Fibroblast of mammary gland (primary cell): ENCODE data around the gene ELF1.

ENCODE experiments used
- DNase-seq: peaks from one replicate; pipeline ENCODE4 v3.0.0-alpha.2; 2010; ENCODE audit warnings: low read depth
- H3K4me3 ChIP-seq: 2 replicates; pipeline ENCODE4 v1.5.1; 2011; ENCODE audit warnings: low read depth, mild to moderate bottlenecking, low read length, moderate library complexity; ENCODE audit not compliant: control insufficient read depth
- TF ChIP-seq, protein P1 (sequence below): conservative IDR thresholded peaks from 2 replicates; pipeline ENCODE4 v1.5.1; 2011; ENCODE audit warnings: low read depth, low read length, inconsistent platforms; ENCODE audit not compliant: control insufficient read depth, insufficient read depth

ELF1 gene

DNA sequence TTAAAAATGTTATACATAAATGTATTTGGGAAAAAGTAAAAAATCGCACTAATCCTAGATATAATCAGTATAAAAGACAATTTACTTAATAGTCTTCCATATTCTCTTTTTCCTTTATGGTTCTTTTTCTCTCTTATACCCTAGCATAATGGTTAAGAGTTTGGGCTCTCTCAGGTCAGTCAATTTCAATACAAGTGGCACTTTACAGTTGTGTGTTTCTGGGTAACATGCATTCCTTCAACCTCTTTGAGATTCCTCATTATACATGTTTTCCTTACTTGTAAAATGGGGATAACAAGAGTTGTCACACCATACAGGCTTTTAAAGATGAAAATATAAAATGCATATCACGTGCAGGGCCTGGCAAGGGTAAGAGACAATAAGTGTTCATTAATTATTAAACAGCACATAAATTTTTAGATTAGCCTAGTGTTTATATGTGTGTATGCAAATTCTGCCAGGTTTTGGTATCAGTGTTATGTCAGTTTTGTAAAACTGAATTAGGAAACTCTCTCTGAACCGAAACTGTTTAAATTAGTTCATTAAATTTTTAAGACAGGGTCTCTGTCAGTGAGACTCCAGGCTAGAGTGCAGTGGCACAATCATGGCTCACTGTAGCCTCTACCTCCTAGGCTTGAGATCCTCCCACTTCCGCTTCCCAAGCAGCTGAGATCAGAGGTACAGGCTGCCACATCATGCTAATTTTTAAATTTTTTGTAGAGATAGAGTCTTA, 49.8 kb downstream of the ELF1 start:
- DNase-seq, result no peak

DNA sequence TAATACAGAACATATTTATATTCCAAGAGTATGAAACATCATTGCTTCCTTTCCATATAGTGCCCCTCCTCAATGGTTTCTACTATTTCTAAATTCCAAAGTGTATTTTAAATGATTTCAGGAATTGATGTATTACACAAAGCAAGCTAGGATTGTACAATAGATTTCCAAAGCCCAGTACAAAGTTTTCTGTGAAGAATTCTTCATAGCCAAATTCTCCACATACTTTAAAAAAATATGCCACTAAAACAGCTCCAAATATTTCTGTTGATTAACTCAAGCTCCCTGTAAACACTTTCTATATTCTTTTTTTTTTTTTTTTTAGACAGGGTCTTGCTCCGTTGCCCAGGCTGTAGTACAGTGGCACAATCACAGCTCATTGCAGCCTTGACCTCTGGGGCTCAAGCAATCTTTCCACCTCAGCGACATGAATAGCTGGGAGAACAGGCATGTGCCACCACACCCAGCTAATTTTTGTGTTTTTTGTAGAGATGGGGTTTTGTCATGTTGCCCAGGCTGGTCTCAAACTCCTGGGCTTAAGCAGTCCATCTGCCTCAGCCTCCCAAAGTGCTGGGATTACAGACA, 50.6 kb downstream of the ELF1 start:
- TF ChIP-seq, protein P1, sequence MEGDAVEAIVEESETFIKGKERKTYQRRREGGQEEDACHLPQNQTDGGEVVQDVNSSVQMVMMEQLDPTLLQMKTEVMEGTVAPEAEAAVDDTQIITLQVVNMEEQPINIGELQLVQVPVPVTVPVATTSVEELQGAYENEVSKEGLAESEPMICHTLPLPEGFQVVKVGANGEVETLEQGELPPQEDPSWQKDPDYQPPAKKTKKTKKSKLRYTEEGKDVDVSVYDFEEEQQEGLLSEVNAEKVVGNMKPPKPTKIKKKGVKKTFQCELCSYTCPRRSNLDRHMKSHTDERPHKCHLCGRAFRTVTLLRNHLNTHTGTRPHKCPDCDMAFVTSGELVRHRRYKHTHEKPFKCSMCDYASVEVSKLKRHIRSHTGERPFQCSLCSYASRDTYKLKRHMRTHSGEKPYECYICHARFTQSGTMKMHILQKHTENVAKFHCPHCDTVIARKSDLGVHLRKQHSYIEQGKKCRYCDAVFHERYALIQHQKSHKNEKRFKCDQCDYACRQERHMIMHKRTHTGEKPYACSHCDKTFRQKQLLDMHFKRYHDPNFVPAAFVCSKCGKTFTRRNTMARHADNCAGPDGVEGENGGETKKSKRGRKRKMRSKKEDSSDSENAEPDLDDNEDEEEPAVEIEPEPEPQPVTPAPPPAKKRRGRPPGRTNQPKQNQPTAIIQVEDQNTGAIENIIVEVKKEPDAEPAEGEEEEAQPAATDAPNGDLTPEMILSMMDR, result no peak
- H3K4me3 ChIP-seq, result no peak overlapping the region
- no peak for DNase-seq

More for the DNA sequence above, 49.8 kb downstream of the ELF1 start:
- H3K4me3 ChIP-seq, result no peak overlapping the region
- TF ChIP-seq, protein P1, result no peak

DNA sequence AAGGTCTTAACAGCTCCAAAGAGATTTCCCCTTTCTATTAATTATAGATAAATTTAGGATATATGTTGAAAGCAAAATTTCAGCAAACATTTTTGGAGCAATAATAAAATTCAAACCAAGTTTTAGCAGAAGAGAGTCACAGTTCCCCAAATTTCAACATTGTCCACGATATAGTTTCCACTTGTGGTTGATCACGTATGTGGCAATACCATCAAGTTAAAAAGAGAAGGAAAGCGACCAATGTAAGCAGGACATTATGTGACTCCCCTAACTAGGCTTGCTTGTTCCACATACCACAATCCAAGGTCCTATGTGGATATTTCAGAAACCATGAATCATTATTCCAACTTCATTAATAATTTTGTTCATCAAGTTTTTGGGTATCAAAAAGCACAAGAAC, 52.8 kb downstream of the ELF1 start:
- DNase-seq, result no peak
- TF ChIP-seq, protein P1, result no peak
- H3K4me3 ChIP-seq, result no peak overlapping the region

DNA sequence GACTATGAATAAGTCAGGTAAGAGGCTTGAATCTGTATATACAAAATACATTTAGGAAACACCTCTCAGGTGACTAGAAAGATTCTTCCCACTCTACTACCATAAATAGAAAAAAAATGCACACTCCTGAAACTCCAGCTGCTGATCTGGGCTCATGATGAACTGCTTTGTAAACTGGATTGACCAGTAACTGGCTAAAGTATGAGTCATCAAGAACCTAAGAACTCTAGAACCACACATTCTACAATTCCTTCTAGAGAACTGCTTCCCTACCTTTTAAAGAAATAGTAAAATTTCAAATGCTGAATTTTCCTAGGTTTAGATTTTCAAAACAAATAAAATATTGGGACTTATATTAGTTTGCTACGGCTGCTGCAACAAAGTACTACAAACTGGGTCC, 55.2 kb downstream of the ELF1 start:
- H3K4me3 ChIP-seq, result no peak overlapping the region
- TF ChIP-seq, protein P1, result no peak
- DNase-seq, result peak; percentile 63

DNA sequence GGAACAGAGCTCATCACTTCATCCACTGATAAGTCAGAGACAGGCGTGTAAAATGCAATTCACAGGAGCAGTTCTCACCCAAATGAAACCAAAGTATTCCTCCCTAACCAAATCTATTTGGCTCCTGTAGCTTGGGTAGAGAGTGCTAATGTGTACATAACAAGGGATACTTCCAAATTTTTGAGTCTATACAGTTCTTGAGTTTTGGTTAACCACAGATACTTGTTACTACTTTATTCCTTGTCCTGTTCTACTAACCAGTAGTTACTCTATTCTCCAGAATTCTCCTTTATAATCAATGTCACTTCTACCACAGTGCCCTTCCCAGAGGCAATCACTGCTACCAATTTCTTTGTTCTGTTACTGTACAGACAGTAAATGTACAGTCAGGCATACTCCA, 57.3 kb downstream of the ELF1 start:
- TF ChIP-seq, protein P1, result no peak
- H3K4me3 ChIP-seq, result no peak overlapping the region
- no peak for DNase-seq

DNA sequence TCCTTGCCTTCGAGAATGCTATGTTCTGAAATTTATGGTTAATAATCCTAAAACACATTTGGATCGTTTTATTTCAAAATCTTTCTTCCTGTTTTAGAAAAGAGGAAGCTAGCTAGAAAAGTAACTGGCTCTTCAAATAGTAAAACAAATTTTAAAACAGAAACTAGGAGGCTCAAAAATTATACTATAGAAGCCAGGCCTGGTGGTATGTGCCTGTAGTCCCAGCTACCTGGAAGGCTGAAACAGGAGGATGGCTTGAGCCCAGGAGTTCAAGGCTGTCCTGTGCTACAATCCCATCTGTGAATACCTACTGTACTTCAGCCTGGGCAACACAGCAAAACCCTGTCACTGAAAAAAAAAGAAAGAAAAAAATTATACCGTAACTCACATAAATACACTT, 57.9 kb downstream of the ELF1 start:
- no peak overlapping the region for H3K4me3 ChIP-seq
- no peak for DNase-seq
- TF ChIP-seq, protein P1, result no peak
